CD4-positive, alpha-beta T cell treated with Interferon alpha-2 for 1 hour (primary cell): Measurements from ENCODE around the gene TSPAN4.

Experiments
- DNase-seq, 2 donors: peaks; one replicate each; pipeline ENCODE4 v3.0.0-alpha.2; 2020 to 2022

The TSPAN4 gene

DNA sequence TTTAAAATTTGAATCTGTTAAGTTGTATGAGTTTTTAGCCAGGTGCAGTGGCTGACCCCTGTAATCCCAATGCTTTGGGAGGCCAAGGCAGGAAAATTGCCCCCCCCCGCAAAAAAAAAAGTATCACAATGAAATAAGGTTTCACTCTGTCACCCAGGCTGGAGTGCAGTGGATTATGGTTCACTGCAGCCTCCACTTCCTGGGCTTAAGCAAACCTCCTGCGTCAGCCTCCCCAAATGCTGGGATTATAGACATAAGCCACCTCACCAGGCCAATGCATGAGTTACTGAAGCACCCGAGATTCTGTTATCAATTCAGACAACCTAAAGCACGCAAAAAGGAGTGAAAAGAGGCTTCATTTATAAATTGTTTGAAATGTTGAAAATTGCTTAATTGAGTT lies 70.4 kb downstream of the TSPAN4 start:
- DNase-seq = no peak

DNA sequence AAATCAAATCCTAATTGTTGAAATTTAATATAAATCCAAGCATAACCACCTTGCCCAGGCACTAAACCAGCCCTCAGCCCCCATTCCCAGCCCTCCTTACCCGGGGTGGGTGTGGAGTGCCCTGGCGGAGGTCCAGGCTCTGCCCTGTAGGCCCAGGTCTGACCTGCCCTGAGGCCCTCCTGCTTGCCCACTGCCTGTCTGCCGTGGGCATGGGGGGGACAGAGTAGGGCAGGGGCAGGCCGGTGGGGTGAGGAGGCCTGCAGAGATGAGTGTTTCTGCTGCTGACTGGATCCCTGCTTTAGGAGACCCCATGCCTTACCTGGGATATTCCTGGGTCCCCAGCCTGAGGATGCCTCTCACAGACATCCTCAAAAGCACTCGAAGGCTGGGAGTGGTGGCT lies 71.6 kb downstream of the TSPAN4 start:
- no peak for DNase-seq

DNA sequence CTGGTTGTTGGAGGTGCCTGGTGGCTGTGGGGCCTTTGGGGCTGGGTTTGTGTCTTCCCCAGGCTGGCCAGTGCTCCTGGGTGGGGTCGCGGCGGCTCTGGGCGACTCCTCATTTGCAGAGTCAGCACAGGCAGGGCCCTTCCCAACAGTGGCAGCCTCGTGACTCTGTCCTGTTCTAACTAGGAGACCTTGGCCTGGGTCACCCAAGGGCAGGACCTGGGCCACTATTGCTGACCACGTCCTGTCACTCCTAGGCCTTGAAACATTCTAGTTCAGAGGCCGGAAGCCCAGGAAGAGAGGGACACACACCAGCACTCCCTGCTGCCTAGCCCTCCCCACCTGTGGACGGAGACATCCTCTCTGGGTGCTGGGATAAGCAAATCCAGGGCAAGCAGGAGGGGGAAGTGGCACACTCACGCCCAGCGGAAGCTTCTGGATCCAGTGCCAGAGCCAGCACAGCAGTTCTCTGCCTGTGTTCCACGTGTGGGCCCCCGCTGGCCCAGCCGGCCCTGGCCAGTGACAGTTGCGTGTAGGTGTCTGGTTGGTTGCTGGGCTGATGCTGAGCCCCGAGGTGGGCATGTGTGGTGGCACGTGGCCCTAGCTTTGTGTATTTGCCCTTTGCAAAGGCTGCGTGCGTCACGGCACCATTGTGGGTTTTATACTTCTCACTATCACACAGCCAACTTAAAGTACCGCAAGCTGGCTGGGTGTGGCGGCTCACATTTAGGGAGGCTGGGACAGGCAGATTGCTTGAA lies 72.3 kb downstream of the TSPAN4 start:
- no peak for DNase-seq
